CD4-positive, alpha-beta T cell (primary cell): ENCODE data around the gene FOXC1. TPM values are rescaled to one million over a fixed set of nuclear protein-coding genes. Genes with fewer than 3 reads are reported as not detected.

Source experiments
- ATAC-seq: fragments of 200-7000 bp; cut with Tn5 transposase; one replicate; pipeline ENCODE4 v1.10.0; 2022; ENCODE audit warnings: mild to moderate bottlenecking; ENCODE audit not compliant: poor library complexity
- CTCF ChIA-PET: fragments of 350-600 bp; sonication (Branson Sonifier 250); formaldehyde crosslinking; loops from one replicate; lab custom pipeline; 2021; ENCODE audit warnings: antibody characterized with exemption, inconsistent platforms; lab: Charles Lee
- POLR2A ChIA-PET: fragments of 350-600 bp; sonication (Branson Sonifier 250); formaldehyde crosslinking; loops from one replicate; lab custom pipeline; 2021; ENCODE audit warnings: antibody characterized with exemption, inconsistent platforms; lab: Charles Lee
- DNase-seq, 14 experiments: peaks; one replicate each; pipeline ENCODE4 v3.0.0-alpha.2; 2013 to 2020; ENCODE audit warnings: mixed read lengths in 2 of 14
- H3K27ac ChIP-seq, 2 donors: one replicate each; pipeline versions ENCODE4 v1.5.1 to v1.7.0; 2013; ENCODE audit warnings: low read length in 2 of 2, low read depth in 1 of 2, mild to moderate bottlenecking in 1 of 2
- H3K27me3 ChIP-seq, 2 experiments: 1 replicate in 1 of 2; 2 replicates in 1 of 2; pipeline versions ENCODE4 v1.6.1 to v1.7.0; 2013; ENCODE audit warnings: low read length in 2 of 2, control low read depth in 1 of 2, mild to moderate bottlenecking in 1 of 2, moderate library complexity in 1 of 2; ENCODE audit not compliant: insufficient read depth in 2 of 2, control insufficient read depth in 1 of 2
- H3K36me3 ChIP-seq: one replicate; pipeline ENCODE4 v1.6.1; 2013; ENCODE audit warnings: low read length, control low read depth; ENCODE audit not compliant: insufficient read depth
- H3K4me1 ChIP-seq: one replicate; pipeline ENCODE4 v1.6.1; 2013; ENCODE audit warnings: low read length, control low read depth; ENCODE audit not compliant: insufficient read depth
- H3K4me3 ChIP-seq: one replicate; pipeline ENCODE4 v1.5.1; 2013; ENCODE audit warnings: mild to moderate bottlenecking, low read length, moderate library complexity
- H3K9me3 ChIP-seq, 2 experiments: 1 replicate in 1 of 2; 2 replicates in 1 of 2; pipeline versions ENCODE4 v1.6.1 to v1.7.0; 2013; ENCODE audit warnings: low read length in 2 of 2, mild to moderate bottlenecking in 2 of 2, control low read depth in 1 of 2, moderate library complexity in 1 of 2; ENCODE audit not compliant: control insufficient read depth in 1 of 2, insufficient read depth in 1 of 2
- H3K27ac Mint-ChIP-seq: one replicate; pipeline ENCODE4 v1.8.0; 2020; ENCODE audit warnings: mixed read lengths
- H3K27me3 Mint-ChIP-seq: one replicate; pipeline ENCODE4 v1.8.0; 2021; ENCODE audit warnings: mixed read lengths
- H3K36me3 Mint-ChIP-seq: one replicate; pipeline ENCODE4 v1.8.0; 2021; ENCODE audit warnings: low read depth, mixed read lengths
- H3K4me1 Mint-ChIP-seq: one replicate; pipeline ENCODE4 v1.8.0; 2021; ENCODE audit warnings: low read depth, mixed read lengths
- H3K4me3 Mint-ChIP-seq: one replicate; pipeline ENCODE4 v1.8.0; 2020; ENCODE audit warnings: mild to moderate bottlenecking, mixed read lengths
- H3K9me3 Mint-ChIP-seq: one replicate; pipeline ENCODE4 v1.8.0; 2020; ENCODE audit warnings: mixed read lengths
- intact Hi-C, 2 experiments: fragments of 100-400 bp; cut with DNase I in 1 of 2; cut with micrococcal nuclease in 1 of 2; formaldehyde crosslinking; loops; one replicate each; pipeline versions ENCODE4 v1.15.1 to v1.9.0; 2023 to 2025; cut with DNase I, micrococcal nuclease
- total RNA-seq, 174 experiments: library from RNA in 2 of 174; stranded (reverse) in 2 of 174; gene quantifications; one replicate each; pipeline ENCODE4 v1.2.3 and lab custom pipeline; 2021 to 2026
- TF ChIP-seq, protein P1 (sequence below): fragments of 200-600 bp; IDR thresholded peaks from one replicate; pipeline ENCODE4 v1.8.0; 2022; ENCODE audit warnings: antibody characterized with exemption, mild to moderate bottlenecking

The FOXC1 gene
- total RNA-seq, 2 experiments from 2014 or later: not detected

- peaks cover 65 to 80% of the 10 kb centered on the region in 2 experiments for H3K27me3 ChIP-seq
- Mint-ChIP-seq H3K27me3 (peaks cover 72% of the 10 kb centered on the region), H3K4me3 (peak overlapping the region; percentile 85), H3K9me3 (no peaks in the 10 kb centered on the region), H3K27ac (no peak overlapping the region), H3K4me1 (peaks cover 50% of the 10 kb centered on the region), H3K36me3 (peaks cover 6% of the 10 kb centered on the region)
- DNase-seq: peak in 1 of 14 experiments; percentile 38
- H3K4me3 ChIP-seq: no peak overlapping the region
- peaks cover 66% of the 10 kb centered on the region for H3K4me1 ChIP-seq
- H3K9me3 ChIP-seq: peaks cover 0 to 30% of the 10 kb centered on the region in 2 experiments
- H3K36me3 ChIP-seq: no peaks in the 10 kb centered on the region
- intact Hi-C loops: loop anchor here in 1 of 2 experiments (10.0 kb wide), 1 partner anchor 837 kb away; no protein-coding TSS in a partner anchor
- TF ChIP-seq, protein P1, sequence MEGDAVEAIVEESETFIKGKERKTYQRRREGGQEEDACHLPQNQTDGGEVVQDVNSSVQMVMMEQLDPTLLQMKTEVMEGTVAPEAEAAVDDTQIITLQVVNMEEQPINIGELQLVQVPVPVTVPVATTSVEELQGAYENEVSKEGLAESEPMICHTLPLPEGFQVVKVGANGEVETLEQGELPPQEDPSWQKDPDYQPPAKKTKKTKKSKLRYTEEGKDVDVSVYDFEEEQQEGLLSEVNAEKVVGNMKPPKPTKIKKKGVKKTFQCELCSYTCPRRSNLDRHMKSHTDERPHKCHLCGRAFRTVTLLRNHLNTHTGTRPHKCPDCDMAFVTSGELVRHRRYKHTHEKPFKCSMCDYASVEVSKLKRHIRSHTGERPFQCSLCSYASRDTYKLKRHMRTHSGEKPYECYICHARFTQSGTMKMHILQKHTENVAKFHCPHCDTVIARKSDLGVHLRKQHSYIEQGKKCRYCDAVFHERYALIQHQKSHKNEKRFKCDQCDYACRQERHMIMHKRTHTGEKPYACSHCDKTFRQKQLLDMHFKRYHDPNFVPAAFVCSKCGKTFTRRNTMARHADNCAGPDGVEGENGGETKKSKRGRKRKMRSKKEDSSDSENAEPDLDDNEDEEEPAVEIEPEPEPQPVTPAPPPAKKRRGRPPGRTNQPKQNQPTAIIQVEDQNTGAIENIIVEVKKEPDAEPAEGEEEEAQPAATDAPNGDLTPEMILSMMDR: no peak
- CTCF ChIA-PET: interaction anchor here (1.0 kb wide), 1 partner anchor 11 kb away, joined by 3 read pairs; no protein-coding TSS in a partner anchor
- no peak overlapping the region for H3K27ac ChIP-seq
- no peak for ATAC-seq
- POLR2A ChIA-PET: interaction anchor here (0.8 to 1.5 kb wide), 2 partner anchors 12 to 1027 kb away, joined by 3 to 4 read pairs; no protein-coding TSS in a partner anchor
These were observed 2.0 kb upstream of the FOXC1 start for GRCh38 chr6:1607516-1608221.

- peaks cover 66 to 80% of the 10 kb centered on the region in 2 experiments for H3K27me3 ChIP-seq
- H3K27ac ChIP-seq: no peak overlapping the region
- POLR2A ChIA-PET: interaction anchor here (1.5 kb wide), 1 partner anchor 1026 kb away, joined by 4 read pairs; no protein-coding TSS in a partner anchor
- TF ChIP-seq, protein P1: no peak
- no peak for ATAC-seq
- CTCF ChIA-PET: no interaction called here
- no peaks in the 10 kb centered on the region for H3K36me3 ChIP-seq
- peaks cover 0 to 30% of the 10 kb centered on the region in 2 experiments for H3K9me3 ChIP-seq
- H3K4me1 ChIP-seq: peaks cover 67% of the 10 kb centered on the region
- Mint-ChIP-seq H3K27ac (no peak overlapping the region), H3K36me3 (peaks cover 6% of the 10 kb centered on the region), H3K4me3 (peak overlapping the region; percentile 85), H3K9me3 (no peaks in the 10 kb centered on the region), H3K27me3 (peaks cover 72% of the 10 kb centered on the region), H3K4me1 (peaks cover 58% of the 10 kb centered on the region)
- intact Hi-C loops: loop anchor here in 1 of 2 experiments (10.0 kb wide), 1 partner anchor 836 kb away; no protein-coding TSS in a partner anchor
- no peak overlapping the region for H3K4me3 ChIP-seq
- DNase-seq: peak in 1 of 14 experiments; percentile 16
These were observed 1.3 kb upstream of the FOXC1 start for GRCh38 chr6:1608222-1609040.

- ATAC-seq (no peak), DNase-seq (peak in 1 of 14 experiments; percentile 25)
- Histone ChIP-seq H3K4me1 (peaks cover 72% of the 10 kb centered on the region), H3K4me3 (no peak overlapping the region), H3K9me3 (peaks cover 0 to 36% of the 10 kb centered on the region in 2 experiments), H3K27ac (no peak overlapping the region), H3K36me3 (no peaks in the 10 kb centered on the region), H3K27me3 (peaks cover 67 to 80% of the 10 kb centered on the region in 2 experiments)
- no peak overlapping the region for H3K27ac Mint-ChIP-seq
- peaks cover 62% of the 10 kb centered on the region for H3K4me1 Mint-ChIP-seq
- intact Hi-C loops: loop anchor here in 1 of 2 experiments (10.0 kb wide), 1 partner anchor 836 kb away; no protein-coding TSS in a partner anchor
- POLR2A ChIA-PET: no interaction called here
- CTCF ChIA-PET: no interaction called here
- TF ChIP-seq, protein P1: no peak
- peaks cover 70% of the 10 kb centered on the region for H3K27me3 Mint-ChIP-seq
- no peaks in the 10 kb centered on the region for H3K9me3 Mint-ChIP-seq
- peaks cover 6% of the 10 kb centered on the region for H3K36me3 Mint-ChIP-seq
- peak overlapping the region; percentile 78 for H3K4me3 Mint-ChIP-seq
These were observed 571 bp upstream of the FOXC1 start for GRCh38 chr6:1609041-1609647.
